Measurements from ENCODE around the gene SULT1B1.

SULT1B1 gene

GRCh38 chr4:69684804-69685203 lies 75.6 kb downstream of the SULT1B1 start:
- no peak for DNase-seq
